ENCODE measurements around the gene KIAA0408.

KIAA0408 gene

GRCh38 chr6:127475823-127476176, 16.6 kb upstream of the KIAA0408 start:
- no peak overlapping the region for H3K4me3 ChIP-seq (ENCODE audit: low read depth, low read length)
- no peak for TF ChIP-seq CTCF (conservative IDR thresholded peaks at IDR 0.05; ENCODE audit: low read depth, low read length)
- DNase-seq (ENCODE audit: low read depth): no peak

GRCh38 chr6:127475135-127475822, 16.1 kb upstream of the KIAA0408 start:
- DNase-seq (ENCODE audit: low read depth): no peak
- no peak overlapping the region for H3K4me3 ChIP-seq (ENCODE audit: low read depth, low read length)
- TF ChIP-seq CTCF (conservative IDR thresholded peaks at IDR 0.05; ENCODE audit: low read depth, low read length): no peak

- no peak for DNase-seq (ENCODE audit: low read depth)
- no peak overlapping the region for H3K4me3 ChIP-seq (ENCODE audit: low read depth, low read length)
- no peak for TF ChIP-seq CTCF (conservative IDR thresholded peaks at IDR 0.05; ENCODE audit: low read depth, low read length)
These were observed 12.4 kb upstream of the KIAA0408 start for GRCh38 chr6:127471379-127472255.

- no peak overlapping the region for H3K4me3 ChIP-seq (ENCODE audit: low read depth, low read length)
- TF ChIP-seq CTCF (conservative IDR thresholded peaks at IDR 0.05; ENCODE audit: low read depth, low read length): no peak
- no peak for DNase-seq (ENCODE audit: low read depth)
These were observed 9.7 kb upstream of the KIAA0408 start for GRCh38 chr6:127468936-127469335.

GRCh38 chr6:127466416-127466815, 7.2 kb upstream of the KIAA0408 start:
- H3K4me3 ChIP-seq (ENCODE audit: low read depth, low read length): no peak overlapping the region
- TF ChIP-seq CTCF (conservative IDR thresholded peaks at IDR 0.05; ENCODE audit: low read depth, low read length): no peak
- no peak for DNase-seq (ENCODE audit: low read depth)

- peak; percentile 89 for DNase-seq (ENCODE audit: low read depth)
- peak; percentile 97 for TF ChIP-seq CTCF (conservative IDR thresholded peaks at IDR 0.05; ENCODE audit: low read depth, low read length)
- no peak overlapping the region for H3K4me3 ChIP-seq (ENCODE audit: low read depth, low read length)
These were observed 5.8 kb upstream of the KIAA0408 start for GRCh38 chr6:127464881-127465459.
